ENCODE results near the gene CDC42BPA.
"Not testable (repeated sequence)": the region's sequence is repeated elsewhere in the genome, so short reads cannot be mapped to it uniquely, and the experiment has no call there.

CDC42BPA gene

DNA sequence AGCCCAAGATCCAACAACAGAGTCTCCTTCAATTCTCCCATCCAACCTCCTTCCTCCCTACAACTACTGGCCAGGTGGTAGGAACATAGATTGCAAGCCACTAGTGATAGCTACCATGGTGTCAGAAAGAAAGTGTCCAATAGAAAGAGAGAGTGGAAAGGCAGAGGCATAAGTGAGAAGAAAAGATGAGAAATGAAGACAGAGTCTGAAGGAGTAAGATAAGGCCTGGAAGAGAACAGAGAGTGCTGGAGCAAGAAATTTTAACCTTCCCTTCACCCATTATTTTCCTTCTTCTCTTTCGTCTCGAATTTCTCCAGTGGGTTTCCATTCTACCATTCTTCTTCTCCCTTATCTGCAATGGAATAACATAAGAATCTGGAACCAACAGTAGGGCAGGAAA lies 57.9 kb downstream of the CDC42BPA start:
- DNase-seq (ENCODE audit: low read depth in 2 of 2), result no peak

DNA sequence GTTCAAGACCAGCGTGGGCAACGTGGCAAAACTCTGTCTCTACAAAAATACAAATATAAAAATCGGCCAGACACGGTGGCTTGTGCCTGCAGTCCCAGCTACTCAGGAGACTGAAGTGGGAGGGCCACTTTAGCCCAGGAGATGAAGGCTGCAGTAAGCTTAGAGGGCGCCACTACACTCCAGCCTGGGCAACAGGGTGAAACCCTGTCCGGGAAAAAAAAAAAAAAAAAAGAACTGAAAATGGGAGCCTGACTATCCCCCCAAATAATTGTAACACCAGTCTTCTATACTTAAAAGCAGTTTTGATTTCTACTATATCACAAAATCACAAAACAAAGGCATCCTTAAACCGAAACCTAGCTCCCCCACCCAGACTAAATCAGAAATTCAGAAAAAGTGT lies 60.3 kb downstream of the CDC42BPA start:
- no peak for DNase-seq (ENCODE audit: low read depth in 2 of 2)

- DNase-seq (ENCODE audit: low read depth in 2 of 2), result no peak
Observed at GRCh38 chr1:227255086-227255732, 63.1 kb downstream of the CDC42BPA start.

GRCh38 chr1:227253065-227253464 lies 65.2 kb downstream of the CDC42BPA start:
- no peak for DNase-seq (ENCODE audit: low read depth in 2 of 2)

GRCh38 chr1:227245613-227246320 lies 72.5 kb downstream of the CDC42BPA start:
- DNase-seq (ENCODE audit: low read depth in 2 of 2), result no peak

DNA sequence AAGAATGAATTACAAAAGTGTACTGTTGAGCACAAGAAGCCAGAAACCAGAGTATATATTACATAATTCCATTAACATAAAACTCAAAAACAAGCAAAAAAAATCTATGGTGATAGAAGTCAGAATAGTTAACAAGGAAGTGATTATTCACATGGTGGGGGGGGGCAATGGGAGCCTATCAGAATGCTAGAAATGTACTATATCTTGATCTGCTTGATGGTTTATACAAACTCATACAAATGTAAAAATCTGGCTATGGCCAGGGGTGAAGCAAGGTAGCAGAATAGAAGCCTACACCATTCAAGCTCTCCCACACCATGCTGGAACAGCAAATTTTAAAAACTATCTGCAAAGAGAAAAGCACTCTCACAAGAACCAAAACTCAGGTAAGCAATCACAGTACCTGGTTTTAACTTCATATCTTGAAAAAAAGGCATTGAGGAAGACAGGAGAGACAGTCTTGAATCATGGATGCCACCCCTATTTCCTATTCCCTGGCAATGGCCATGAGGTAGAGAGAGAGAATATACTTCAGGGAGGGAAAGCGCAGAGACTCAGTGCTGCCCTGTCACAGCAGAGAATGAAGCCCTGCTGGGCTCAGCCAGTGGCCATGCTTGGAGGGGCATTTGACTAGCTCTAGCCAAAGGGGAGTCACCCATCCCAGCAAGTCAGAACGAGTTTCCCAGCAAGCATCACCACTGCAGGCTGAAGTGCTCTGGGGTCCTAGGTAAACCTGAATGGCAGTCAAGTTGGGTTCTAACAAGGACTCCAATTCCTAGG lies 73.8 kb downstream of the CDC42BPA start:
- no peak for DNase-seq (ENCODE audit: low read depth in 2 of 2)

DNA sequence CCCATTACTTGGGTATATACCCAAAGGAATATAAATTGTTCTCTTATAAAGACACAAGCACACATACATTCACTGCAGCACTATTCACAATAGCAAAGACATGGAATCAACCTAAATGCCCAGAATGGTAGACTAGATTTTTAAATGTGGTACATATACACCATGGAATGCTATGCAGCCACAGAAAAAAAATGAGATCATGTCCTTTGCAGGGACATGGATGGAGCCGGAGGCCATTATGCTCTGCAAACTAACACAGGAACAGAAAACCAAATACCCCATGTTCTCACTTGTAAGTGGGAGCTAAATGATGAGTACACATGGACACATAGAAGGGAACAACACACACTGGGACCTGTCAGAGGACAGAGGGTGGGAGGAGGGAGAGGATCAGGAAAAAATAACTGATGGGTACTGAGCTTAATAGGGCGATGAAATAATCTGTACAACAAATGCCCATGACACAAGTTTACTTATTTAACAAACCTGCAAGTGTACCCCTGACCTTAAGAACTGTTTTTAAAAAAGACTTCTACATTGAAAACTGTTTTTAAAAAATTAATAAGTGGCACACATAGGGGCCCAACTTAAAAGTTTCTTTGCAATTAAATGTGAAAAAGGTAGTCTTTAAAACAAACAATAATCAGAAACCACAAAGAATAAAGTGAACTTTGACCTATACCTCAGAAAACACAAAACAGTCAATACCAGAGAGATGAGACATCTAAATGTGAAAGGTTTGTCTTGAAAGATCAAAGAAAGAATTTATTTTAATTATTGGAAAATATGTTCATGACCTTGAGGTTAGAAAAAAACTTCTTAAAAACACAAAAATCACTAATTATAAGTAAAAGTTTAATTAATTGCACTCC lies 75.2 kb downstream of the CDC42BPA start:
- DNase-seq (ENCODE audit: low read depth in 2 of 2), result no peak

DNA sequence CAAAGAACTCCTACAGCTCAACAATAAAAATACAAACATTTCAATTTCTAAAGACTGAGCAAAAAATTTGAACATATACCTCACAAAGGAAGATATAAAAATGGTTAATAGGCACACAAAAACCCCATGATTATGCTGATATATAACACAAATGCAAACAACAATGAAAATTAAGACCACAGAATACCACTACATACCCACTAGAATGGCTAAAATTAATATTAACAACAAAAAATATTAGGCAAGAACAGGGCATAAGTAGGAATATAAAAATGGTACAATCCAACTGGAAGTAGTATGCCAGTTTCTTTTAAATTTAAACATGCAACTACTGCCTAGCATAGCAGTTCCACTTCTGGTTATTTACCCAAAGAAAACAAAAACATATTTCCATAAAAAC lies 77.3 kb downstream of the CDC42BPA start:
- DNase-seq (ENCODE audit: low read depth in 2 of 2), result no peak

GRCh38 chr1:227234998-227235405 lies 83.3 kb downstream of the CDC42BPA start:
- no peak for DNase-seq (ENCODE audit: low read depth in 2 of 2)

DNA sequence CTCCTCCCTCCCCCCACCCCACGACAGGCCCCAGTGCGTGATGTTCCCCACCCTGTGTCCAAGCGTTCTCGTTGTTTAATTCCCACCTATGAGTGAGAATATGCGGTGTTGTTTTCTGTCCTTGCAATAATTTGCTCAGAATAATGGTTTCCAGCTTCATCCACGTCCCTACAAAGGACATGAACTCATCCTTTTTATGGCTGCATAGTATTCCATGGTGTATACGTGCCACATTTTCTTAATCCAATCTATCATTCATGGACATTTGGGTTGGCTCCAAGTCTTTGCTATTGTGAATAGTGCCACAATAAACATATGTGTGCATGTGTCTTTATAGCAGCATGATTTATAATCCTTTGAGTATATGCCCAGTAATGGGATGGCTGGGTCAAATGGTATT lies 87.2 kb downstream of the CDC42BPA start:
- not testable (repeated sequence) for DNase-seq (ENCODE audit: low read depth in 2 of 2)

DNA sequence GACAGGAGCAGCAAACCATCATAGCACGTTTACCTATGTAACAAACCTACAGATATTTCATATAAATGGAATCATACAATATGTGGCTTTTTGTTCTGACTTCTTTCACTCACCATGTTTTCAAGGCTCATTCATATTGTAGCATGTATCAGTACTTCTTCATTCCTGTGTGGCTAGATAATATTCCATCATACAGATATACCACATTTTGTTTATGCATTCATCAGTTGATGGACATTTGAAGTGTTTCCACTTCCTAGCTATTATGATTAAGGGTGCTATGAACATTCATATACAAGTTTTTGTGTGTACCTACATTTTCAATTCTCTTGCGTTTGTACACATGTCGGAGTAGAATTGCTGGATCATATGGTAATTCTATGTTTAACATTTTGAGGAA lies 90.1 kb downstream of the CDC42BPA start:
- no peak for DNase-seq (ENCODE audit: low read depth in 2 of 2)

DNA sequence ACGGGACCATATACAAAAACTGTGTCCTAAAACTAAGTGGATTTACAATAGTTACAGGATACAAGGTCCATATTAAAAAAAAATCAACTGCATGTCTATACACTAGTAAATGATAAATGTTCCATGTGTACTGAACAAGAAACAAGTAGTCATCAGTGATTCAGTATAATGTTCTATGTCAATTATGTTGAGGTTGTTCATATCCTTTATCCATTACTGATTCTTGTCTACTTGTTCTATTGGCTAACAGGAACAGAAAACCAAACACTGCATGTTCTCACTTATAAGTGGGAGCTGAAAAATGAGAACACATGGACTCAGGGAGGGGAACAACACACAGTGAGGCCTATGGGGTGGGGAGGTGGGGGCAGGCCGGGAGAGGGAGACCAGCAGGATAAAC lies 90.5 kb downstream of the CDC42BPA start:
- DNase-seq (ENCODE audit: low read depth in 2 of 2), result no peak

DNA sequence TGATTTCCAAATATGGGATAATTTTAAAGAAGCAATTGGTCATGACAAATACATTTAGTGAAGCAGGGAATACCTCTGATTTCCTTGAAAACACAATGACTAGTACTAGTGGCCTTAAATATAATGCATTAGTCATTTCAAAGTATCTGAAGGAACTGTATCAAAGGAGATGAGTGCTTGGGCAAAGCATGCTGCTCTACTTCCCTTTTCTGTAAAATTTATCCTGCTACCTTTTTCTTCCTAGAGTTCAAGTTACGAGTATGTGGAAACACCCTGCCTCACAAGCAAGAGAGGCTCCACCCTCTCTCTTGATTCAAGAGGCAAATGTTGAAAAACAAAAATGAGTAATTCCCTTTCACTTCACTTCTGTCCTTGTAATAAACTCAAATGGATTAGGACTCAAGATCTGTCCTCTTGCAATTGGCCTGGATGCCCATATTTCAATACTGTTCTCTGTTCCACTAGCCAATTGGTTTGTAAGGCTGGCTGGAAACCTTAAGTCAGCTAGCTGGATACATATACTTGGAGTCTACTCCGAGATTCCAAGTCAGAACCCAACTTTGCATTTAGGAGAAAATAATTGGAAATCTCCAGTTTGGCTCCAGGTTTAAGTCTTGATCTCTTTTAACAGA lies 92.5 kb downstream of the CDC42BPA start:
- DNase-seq (ENCODE audit: low read depth in 2 of 2), result no peak

DNA sequence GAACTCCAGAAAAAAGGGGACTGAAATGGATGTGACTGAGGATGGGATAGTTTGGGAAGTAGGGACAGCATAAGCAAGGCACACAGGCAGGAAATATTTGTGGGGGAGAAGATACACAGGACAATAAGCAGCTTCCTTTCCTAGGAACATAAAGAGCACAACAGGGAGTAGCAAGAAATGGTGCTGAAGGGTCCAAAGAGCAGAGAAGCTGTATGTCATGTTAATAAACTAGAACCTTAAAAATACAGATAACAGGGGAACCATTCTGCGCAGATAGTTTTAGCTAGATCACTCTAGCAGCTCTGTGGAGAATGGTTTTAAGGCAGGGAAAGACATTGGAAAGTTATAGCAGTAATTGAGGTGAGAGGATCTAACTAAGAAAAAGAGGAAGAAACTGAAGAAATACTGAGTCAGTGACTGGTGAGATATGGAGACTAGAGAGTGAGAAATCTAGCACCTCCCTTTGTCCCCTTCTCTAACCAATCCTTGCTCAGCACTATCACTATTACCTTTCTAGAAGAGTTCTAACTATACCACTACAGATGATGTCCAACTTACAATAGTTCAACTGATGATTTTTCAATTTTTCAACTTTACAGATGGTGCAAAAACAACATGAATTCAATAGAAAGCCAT lies 95.0 kb downstream of the CDC42BPA start:
- no peak for DNase-seq (ENCODE audit: low read depth in 2 of 2)

GRCh38 chr1:227219715-227220292 lies 98.5 kb downstream of the CDC42BPA start:
- DNase-seq (ENCODE audit: low read depth in 2 of 2), result no peak

- no peak for DNase-seq (ENCODE audit: low read depth in 2 of 2)
Observed at GRCh38 chr1:227218870-227219573, 99.3 kb downstream of the CDC42BPA start.

DNA sequence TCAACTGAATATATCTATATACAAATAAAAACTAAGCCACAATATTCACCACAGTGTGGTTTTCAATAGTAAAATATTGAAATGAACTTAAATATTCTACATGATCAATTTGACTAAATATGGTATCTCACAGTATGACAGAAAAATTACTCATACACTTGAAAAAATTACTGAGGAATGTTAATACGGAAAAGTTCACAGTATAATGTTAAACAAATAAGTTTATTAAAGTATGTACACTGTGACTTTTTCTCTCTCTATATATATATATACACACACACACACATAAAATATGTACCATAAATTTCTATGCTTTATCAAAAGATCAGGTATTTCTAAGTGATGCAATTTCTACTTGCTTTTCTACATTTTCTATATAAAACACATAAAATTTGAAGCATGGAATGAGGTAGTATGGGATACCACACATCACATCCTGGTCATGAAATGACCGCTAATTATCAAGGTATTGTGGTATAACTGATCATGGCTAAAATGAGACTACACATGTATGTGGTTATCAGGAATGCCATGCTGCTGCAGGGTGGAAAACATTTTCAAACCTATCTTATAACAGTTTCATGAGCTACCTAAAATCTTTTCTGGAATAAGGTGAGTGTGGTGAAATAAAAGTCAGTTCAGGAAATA lies 102.3 kb downstream of the CDC42BPA start:
- DNase-seq (ENCODE audit: low read depth in 2 of 2), result no peak

GRCh38 chr1:227214207-227214606 lies 104.1 kb downstream of the CDC42BPA start:
- DNase-seq (ENCODE audit: low read depth in 2 of 2), result no peak

DNA sequence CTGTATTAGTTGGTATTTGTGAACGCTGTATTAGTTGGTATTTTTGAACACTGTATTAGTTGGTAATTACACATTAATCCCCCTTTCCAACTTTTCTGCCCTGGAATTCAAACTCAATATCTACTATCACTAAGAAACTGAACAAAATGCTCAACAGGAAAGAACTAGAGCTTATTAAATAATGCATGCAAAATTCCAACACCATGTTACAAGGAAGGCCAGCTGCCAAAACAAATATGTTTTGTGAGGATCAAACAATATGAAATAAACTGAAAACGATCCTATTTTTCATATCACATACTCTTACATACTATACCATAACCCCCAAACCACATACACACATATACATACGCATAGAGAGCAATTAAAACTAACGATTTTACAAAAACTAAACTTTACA lies 104.9 kb downstream of the CDC42BPA start:
- no peak for DNase-seq (ENCODE audit: low read depth in 2 of 2)

Data from activated CD4-positive, alpha-beta T cell treated with anti-CD3 and anti-CD28 coated beads for 24 hours (primary cell).